Activated CD8-positive, alpha-beta memory T cell treated with anti-CD3 and anti-CD28 coated beads for 36 hours (primary cell): ENCODE measurements around the gene SYPL2. TPM values are rescaled to one million over a fixed set of nuclear protein-coding genes. Genes with fewer than 3 reads are reported as not detected.
"Not testable (repeated sequence)": the region's sequence is repeated elsewhere in the genome, so short reads cannot be mapped to it uniquely, and the experiment has no call there.

Experiments
- CTCF ChIA-PET: fragments of 350-600 bp; sonication (Branson Sonifier 250); formaldehyde crosslinking; loops from one replicate; lab custom pipeline; 2021; ENCODE audit warnings: antibody characterized with exemption; lab: Charles Lee
- POLR2A ChIA-PET: fragments of 350-600 bp; sonication (Branson Sonifier 250); formaldehyde crosslinking; loops from one replicate; lab custom pipeline; 2021; ENCODE audit warnings: antibody characterized with exemption; lab: Charles Lee
- total RNA-seq, 2 experiments: library from RNA; stranded (reverse); gene quantifications; one replicate each; pipeline ENCODE4 v1.2.3, GENCODE V29; 2021

Gene SYPL2
- total RNA-seq, 2 experiments from 2014 or later = 0.06 to 0.13 TPM

DNA sequence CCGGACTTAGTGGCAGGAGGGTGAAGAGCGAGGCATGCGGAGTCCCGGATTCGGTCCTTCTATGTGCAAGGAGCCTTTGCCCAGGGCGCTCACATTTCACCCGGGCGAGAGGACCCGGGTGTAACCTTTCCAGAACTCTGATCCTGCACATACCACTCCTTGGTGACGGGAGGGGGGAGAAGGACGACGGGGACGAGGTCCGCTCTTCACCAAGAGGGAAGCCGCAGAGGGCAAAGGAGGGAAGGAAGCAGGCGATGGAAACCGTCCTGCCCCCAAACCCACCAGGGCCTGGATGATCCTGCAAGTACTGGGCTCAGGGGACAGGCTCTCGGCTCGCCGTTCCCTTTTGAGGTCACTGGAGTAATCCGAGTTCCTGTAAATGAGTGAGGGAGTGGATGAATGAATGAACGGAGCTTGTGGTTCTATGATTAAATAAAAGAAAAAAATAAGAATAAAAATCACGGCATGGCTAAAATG is 993 bp downstream of the SYPL2 start:
- CTCF ChIA-PET = no interaction called here
- POLR2A ChIA-PET = no interaction called here

DNA sequence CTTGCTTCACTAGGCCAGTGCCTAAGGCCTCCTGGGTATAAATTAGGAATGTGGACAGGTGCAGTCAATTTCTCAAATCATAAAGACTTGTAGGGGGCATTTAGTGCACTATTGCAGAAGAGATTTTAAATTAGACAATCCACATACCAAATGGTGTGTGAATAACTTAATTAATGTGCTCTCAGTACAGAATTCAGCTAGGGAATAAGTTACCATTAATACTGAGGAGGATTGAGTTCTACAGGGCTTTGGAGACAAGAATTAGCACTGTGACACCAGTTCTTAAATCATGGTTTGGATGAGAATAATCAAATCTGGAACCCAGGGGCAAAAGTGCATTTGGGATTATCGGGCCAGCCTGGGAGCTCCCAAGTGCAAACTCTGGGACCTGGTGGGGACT is 1.7 kb downstream of the SYPL2 start:
- POLR2A ChIA-PET = no interaction called here
- CTCF ChIA-PET = interaction anchor here (0.9 kb wide), 1 partner anchor 11 kb away, joined by 3 read pairs; no protein-coding TSS in a partner anchor

DNA sequence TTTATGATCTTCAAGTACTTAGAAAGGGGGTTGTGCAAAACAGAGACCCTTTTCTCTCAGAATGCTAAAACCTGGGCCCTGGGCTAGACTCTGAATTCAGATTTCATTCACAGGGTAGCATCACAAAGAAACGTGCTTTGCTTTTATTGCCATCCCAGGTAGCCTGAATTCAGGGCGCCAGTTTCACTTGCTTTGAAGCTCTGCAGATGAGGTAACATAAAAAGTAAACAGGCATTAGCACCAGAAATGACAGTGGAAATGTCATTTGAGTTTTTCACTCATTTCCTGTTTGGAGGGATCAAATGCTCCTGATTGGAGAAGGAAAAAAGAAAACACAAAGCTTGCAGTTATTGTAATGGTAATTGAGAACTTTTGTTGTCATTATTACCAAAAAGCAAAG is 2.6 kb downstream of the SYPL2 start:
- POLR2A ChIA-PET = interaction anchor here (0.7 kb wide), 1 partner anchor 10 kb away, joined by 3 read pairs; no protein-coding TSS in a partner anchor
- CTCF ChIA-PET = interaction anchor here (0.7 to 1.0 kb wide), 2 partner anchors 64 to 70 kb away, joined by 3 to 6 read pairs; no protein-coding TSS in a partner anchor

DNA sequence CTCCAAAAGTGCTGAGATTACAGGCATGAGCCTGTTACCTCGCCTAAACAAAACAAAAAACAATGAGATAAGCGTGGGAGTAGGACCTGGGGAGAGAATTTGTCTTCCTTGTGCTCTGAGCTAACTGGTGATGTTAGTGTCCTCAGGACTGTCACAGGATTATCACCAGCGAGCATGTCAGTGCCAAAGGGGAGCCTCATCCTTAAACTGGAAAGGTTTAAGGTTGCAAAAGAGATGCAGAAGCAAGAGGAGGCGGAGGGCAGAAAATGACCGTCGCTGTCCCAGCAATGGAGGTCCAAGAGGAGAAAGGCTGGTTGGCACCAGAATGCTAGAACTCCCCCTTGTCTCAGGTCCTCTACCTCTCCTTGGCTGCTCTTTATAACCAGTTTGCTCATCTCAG is 3.9 kb downstream of the SYPL2 start:
- POLR2A ChIA-PET = no interaction called here
- CTCF ChIA-PET = interaction anchor here (0.6 to 0.7 kb wide), 2 partner anchors 12 to 38 kb away, joined by 3 read pairs; no protein-coding TSS in a partner anchor

DNA sequence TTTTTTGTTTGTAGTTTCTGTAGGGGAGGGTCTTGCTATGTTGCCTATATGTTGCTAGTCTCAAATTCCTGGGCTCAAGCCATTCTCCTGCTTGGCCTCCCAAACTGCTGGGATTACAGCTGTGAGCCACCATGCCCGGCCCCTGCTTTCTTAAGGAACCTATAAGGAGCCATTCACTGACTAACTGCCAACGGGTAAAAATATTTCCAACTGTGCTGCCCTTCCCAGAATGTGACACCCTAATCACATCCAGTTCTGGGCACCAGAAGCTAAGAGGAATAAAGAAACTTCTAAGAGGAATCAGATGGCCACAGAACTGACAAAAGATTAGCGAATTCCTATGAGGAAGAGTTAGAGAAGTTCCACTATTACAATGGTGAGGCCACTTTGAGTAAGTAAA is 6.4 kb downstream of the SYPL2 start:
- ChIA-PET CTCF (no interaction called here), POLR2A (no interaction called here)

DNA sequence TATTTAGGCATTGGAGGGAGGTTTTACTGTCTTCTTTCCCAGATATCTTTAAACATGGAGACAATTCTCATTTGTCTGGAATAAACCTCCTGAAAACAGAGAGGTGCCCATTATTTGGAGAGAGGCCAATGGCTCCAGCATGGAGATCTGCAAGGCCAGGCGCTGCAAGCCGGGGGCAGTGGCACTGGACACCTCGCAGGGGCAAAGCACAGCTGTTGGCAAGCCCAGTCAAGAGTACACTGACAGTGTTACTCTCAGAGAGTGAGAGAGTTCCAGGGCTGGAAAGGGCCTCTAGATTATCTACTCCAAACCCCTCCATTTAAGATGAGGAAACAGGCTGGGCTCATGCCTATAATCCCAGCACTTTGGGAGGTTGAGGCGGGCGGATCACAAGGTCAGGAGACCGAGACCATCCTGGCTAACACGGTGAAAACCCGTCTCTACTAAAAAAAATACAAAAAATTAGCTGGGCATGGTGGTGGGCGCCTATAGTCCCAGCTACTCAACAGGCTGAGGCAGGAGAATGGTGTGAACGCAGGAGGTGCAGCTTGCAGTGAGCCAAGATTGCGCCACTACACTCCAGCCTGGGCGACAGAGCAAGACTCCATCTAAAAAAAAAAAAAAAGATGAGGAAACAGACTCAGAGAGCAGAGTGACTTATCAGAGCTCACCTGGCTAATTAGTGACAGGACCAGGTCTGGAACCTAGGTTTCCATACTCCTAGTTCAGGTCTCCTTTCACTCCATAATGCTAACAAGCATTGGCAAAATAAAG is 7.1 kb downstream of the SYPL2 start:
- CTCF ChIA-PET = interaction anchor here (0.7 to 0.8 kb wide), 3 partner anchors 31 to 228 kb away, joined by 3 read pairs; no protein-coding TSS in a partner anchor
- POLR2A ChIA-PET = not testable (repeated sequence)

DNA sequence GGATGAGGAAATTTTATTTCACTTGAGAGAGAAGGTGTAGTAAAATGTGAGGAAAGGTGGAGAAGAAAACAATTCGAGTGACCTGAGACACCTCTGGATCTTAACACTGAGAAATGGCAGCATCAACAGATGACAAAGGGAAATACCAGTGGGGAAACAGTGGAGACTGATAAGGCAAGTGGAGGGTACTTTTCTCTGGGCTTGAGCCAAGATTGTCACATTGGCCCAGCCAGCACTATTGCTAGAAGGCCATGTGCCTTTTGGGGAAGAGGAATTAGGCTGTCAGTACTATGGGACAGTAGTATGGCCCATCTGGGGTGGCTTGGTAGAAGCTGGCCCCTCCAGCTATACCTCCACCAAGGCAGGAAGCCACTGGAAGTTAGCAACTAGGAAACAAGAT is 8.4 kb downstream of the SYPL2 start:
- ChIA-PET POLR2A (no interaction called here), CTCF (no interaction called here)

DNA sequence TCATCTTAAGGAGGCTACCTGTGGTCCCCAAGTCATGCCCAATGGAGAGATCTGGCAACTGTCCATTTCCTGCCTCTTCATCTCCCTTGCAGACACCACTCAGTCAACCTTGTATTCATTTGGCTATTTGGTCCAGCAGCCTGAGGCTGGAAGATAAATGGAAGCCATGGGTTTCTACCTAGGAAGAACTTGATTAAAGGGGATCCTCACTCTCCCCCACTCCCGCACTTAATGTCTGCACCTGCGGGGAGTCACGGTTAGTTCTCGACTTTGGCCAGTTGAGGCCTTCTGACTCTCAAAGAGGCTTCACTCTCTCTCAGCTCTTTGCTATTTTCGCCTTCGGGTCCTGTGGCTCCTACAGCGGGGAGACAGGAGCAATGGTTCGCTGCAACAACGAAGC is 8.9 kb downstream of the SYPL2 start:
- ChIA-PET CTCF (no interaction called here), POLR2A (no interaction called here)

DNA sequence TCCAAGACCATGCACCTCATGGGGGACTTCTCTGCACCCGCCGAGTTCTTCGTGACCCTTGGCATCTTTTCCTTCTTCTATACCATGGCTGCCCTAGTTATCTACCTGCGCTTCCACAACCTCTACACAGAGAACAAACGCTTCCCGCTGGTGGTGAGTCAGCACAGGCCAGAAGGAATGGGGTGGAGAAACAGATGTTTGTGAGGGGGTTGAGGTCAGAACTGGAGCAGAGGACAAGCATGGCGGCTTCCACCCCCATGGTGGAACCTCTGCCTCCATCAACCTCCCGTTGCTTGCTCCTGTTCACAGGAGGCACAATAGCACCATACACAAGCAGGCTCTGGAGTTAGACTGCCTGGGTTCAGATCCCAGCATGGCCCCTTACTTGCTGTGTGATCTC is 10.5 kb downstream of the SYPL2 start:
- ChIA-PET POLR2A (no interaction called here), CTCF (no interaction called here)

DNA sequence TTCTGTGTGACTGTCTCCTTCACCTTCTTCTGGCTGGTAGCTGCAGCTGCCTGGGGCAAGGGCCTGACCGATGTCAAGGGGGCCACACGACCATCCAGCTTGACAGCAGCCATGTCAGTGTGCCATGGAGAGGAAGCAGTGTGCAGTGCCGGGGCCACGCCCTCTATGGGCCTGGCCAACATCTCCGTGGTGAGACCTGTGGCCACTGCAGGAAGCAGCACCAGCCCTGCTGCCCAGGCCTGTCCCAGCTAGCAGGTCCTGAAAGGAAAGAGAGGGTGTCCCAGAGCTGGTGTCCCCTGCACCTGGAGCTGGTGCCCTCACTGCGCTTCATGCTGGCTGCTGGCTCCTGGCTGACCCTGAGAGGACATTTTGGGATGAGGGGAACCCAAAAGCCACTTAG is 11.5 kb downstream of the SYPL2 start:
- ChIA-PET POLR2A (no interaction called here), CTCF (interaction anchor here (2.6 kb wide), 1 partner anchor 55 kb away, joined by 13 read pairs; no protein-coding TSS in a partner anchor)

DNA sequence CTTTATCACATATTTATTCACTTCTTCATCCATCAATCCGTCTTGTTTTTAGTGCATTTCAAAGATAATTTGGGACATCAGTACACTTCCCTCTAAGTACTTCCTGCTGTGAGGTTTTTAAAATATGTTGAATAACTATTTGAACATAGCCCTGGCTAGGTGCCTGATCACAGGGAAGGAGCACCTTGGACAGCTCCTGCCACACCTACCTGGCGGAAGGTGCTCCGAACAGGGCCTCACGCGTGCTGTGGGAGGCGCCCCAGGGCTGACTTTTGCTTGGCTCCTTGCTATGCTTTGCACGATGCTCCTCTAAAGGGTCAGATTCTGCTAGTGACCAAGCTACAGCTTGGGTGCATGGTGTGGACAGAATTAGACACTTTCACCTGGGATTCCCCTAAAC is 12.5 kb downstream of the SYPL2 start:
- POLR2A ChIA-PET = interaction anchor here (0.7 to 0.8 kb wide), 2 partner anchors 10 to 53 kb away, joined by 3 read pairs; no protein-coding TSS in a partner anchor

DNA sequence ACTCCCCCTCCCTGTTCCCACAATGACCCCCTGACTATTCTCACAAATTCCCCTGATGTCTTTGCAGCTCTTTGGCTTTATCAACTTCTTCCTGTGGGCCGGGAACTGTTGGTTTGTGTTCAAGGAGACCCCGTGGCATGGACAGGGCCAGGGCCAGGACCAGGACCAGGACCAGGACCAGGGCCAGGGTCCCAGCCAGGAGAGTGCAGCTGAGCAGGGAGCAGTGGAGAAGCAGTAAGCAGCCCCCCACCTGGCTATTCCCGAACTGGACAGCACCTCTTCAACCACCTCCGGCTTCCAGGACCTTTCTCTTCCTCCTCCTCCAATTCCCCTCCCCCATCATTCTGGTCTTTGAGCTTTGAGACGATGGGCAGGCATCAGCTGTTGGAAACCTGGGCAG is 13.0 kb downstream of the SYPL2 start:
- ChIA-PET POLR2A (interaction anchor here (0.7 to 0.8 kb wide), 2 partner anchors 10 to 54 kb away, joined by 3 read pairs; no protein-coding TSS in a partner anchor), CTCF (interaction anchor here (0.6 to 2.6 kb wide), 2 partner anchors 52 to 53 kb away, joined by 4 to 13 read pairs; no protein-coding TSS in a partner anchor)

More for the DNA sequence above, 12.5 kb downstream of the SYPL2 start:
- CTCF ChIA-PET = interaction anchor here (0.6 to 2.6 kb wide), 3 partner anchors 11 to 54 kb away, joined by 3 to 13 read pairs (median 4); no protein-coding TSS in a partner anchor

DNA sequence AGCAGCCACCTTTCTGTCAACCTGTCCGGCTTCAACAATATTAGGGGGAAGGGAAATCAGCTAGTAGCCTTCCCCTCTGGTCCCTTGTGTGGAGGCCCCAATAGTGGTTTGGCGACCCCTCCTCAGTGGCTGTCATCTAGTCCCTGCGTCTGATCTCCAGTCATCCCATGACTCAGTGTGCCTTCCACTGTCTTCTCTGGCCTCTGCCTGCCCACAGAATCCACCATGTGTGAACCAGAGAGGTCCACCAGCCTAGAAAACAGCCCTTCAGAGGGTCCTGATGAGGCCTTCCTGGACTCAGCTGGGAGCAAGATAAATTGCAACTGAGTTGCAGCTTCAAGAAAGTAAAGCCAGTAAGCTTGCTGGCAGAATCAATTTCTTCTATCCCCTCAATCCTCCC is 13.6 kb downstream of the SYPL2 start:
- ChIA-PET POLR2A (no interaction called here), CTCF (interaction anchor here (2.6 kb wide), 1 partner anchor 52 kb away, joined by 13 read pairs; no protein-coding TSS in a partner anchor)

DNA sequence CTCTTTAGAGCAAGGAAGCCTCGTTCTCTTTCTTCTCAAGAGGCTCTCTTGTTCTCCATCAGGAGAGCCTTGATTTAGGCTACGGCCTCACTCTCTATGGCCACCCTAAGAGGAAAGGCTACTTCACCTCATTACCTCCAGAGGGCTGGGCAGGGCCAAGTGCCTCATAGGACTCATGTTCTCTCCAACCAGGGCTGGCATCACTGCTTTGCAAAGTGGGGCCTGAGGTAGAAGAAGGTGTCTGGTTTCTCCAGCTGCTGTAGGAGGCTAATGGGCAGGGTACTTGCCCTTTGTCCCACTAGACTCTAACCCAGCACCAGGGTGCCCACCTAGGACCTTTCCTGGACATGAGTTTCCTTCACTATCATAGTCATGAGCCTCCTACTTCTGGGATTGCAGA is 15.3 kb downstream of the SYPL2 start:
- CTCF ChIA-PET = no interaction called here
- POLR2A ChIA-PET = no interaction called here

DNA sequence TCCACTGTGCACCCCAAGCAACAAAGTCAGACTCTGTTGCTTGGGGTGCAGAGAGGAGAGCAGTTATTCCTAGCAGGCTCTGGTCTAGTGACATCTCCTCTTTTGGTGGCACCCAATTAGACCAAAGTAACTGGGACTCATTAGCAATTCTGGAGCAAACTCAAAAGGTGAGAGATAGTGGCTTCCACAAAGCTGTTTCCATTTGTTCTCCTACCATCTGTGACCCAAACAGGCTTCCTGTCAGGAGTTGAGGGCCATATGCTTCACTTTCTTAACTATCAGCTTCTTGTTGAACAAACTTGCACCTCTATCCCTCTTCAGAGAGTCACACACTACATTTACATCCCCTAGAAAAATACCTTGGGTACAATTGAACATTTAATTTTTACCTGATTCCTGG is 15.9 kb downstream of the SYPL2 start:
- ChIA-PET CTCF (interaction anchor here (0.7 to 38.8 kb wide), 4 partner anchors 11 to 64 kb away, joined by 3 to 743 read pairs (median 8); partner anchors contain the start of gene CYB561D1), POLR2A (no interaction called here)

DNA sequence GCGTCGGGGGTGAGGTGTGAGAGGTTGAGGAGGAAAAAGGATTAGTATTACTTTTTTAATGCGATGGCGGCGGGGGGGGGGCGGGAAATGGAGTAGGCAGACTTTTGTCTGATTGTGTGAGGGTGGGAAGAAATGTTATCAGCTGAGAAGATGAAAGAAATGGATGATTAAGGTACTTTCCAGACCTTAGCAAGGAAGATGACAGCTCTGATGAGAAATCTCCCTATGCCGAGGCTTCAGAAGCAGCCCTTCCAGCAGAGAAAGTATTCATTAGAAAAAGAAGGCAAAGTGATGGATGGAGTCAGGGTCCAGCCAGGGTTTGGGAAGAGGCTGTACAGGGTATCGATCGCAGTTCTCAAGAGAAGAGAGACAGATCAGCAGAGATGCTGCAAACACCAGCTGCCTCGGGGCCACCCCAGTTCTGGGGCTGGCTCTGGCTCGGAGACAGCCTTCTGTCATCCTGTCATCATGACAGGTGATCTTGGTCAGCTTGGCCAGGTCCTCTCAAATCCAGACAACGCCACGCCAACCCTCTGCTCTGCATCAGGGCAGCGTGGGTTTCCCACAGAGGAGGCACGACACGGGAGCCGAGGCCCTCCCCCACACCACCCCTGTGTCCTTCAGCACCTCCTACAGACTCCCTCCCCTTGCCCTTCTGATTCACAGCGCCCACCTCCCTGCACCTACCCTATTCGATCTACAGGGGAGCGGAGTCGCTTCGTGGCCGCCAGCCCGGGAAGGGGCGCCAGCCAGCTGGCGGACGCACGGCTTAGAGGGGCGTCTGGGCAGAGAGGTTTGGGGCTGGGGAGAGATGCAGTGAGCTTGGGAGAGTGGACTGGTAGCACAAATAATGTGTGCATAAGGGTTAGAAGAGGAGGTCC is 16.7 kb downstream of the SYPL2 start:
- POLR2A ChIA-PET = interaction anchor here (0.7 to 1.7 kb wide), 8 partner anchors 10 to 383 kb away, joined by 3 to 11 read pairs (median 4); partner anchors contain the start of genes AMPD2 and GNAT2
- CTCF ChIA-PET = interaction anchor here (0.6 to 38.8 kb wide), 9 partner anchors 11 to 269 kb away, joined by 3 to 743 read pairs (median 3); partner anchors contain the start of genes CYB561D1 and SARS1

DNA sequence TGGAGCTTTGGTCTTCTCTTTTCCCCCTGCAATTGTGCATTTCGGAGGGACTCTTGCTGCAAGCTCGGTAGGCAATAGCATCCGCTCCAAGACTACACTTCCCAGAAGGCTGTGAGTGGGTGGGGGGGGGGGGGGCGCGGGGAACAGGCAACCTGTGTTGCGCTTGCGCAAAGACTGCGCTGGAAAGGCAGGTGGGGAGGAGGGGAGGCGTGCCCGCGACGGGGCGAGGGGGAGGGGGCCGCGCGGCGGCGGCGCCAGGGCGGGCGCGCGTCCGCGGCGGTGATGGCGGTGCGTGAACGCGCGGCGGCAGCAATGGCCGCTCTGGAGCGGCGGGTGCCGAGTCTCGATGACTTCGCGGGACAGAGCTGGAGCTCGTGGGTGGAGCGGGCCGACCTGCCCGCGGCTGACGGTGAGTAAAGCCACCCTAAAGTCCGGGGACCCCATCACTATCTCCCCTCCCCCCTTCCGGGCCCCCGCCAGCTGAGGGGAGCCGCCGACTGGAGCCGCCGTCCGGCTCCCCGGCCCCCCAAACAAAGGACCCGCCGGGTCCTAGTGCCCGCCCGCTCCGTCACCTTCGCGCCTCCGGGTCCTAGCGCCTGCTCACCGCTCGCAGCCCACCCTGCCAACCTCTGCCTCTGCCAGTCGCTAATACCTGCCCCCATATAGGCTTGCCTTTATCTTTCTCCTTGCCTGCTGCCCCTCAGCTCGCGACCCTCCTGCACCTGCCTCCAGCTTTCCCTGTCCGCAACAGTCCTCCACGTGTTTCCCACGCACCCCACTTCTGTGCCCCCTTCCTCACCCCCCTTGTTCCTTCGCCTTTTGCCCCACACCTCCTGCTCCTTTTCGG is 17.5 kb downstream of the SYPL2 start, which contains the start of gene ATXN7L2:
ATXN7L2 (plus strand) TSS at position 234 of the 847 bp plus-strand sequence; CDS start at position 283, 49 bp downstream.
- ChIA-PET CTCF (interaction anchor here (0.6 to 38.8 kb wide), 9 partner anchors 10 to 384 kb away, joined by 3 to 743 read pairs (median 5); partner anchors contain the start of genes CYB561D1 and SARS1), POLR2A (interaction anchor here (0.7 to 1.7 kb wide), 8 partner anchors 9 to 384 kb away, joined by 3 to 11 read pairs (median 4); partner anchors contain the start of genes AMPD2 and GNAT2)
